Stimulated activated CD4-positive, alpha-beta T cell treated with anti-CD3 and anti-CD28 coated beads, TNF-alpha, amount 100 ng/mL, for 48 hours (primary cell): ENCODE measurements around the gene MPP1.

Source experiments
- DNase-seq, 3 donors: peaks; one replicate each; pipeline ENCODE4 v3.0.0-alpha.2; 2020; ENCODE audit warnings: low read depth in 3 of 3

Gene MPP1

GRCh38 chrX:154812341-154813101 is 7.2 kb upstream of the MPP1 start:
- DNase-seq = no peak

- DNase-seq = no peak
Measured at GRCh38 chrX:154809939-154810665, 4.8 kb upstream of the MPP1 start.

GRCh38 chrX:154806837-154807501 is 1.7 kb upstream of the MPP1 start:
- DNase-seq = no peak

- no peak for DNase-seq
Measured at GRCh38 chrX:154805696-154806091, 409 bp upstream of the MPP1 start.

- no peak for DNase-seq
Measured at GRCh38 chrX:154804261-154804956, 876 bp downstream of the MPP1 start.

GRCh38 chrX:154802947-154803346 is 2.3 kb downstream of the MPP1 start:
- no peak for DNase-seq

- no peak for DNase-seq
Measured at GRCh38 chrX:154800478-154801210, 4.6 kb downstream of the MPP1 start.

- DNase-seq = no peak
Measured at GRCh38 chrX:154799556-154800348, 5.5 kb downstream of the MPP1 start.

- DNase-seq = no peak
Measured at GRCh38 chrX:154797006-154797405, 8.3 kb downstream of the MPP1 start.

- no peak for DNase-seq
Measured at GRCh38 chrX:154795016-154795415, 10.3 kb downstream of the MPP1 start.

GRCh38 chrX:154793084-154793795 is 12.0 kb downstream of the MPP1 start:
- DNase-seq = no peak

GRCh38 chrX:154791939-154792338 is 13.3 kb downstream of the MPP1 start:
- no peak for DNase-seq

- no peak for DNase-seq
Measured at GRCh38 chrX:154791467-154791866, 13.8 kb downstream of the MPP1 start.

GRCh38 chrX:154785716-154786115 is 19.6 kb downstream of the MPP1 start:
- DNase-seq = no peak

GRCh38 chrX:154784149-154784995 is 20.9 kb downstream of the MPP1 start:
- DNase-seq = no peak

- no peak for DNase-seq
Measured at GRCh38 chrX:154780968-154781367, 24.3 kb downstream of the MPP1 start.

GRCh38 chrX:154779261-154779660 is 26.0 kb downstream of the MPP1 start:
- DNase-seq = no peak

GRCh38 chrX:154776753-154777152 is 28.5 kb downstream of the MPP1 start:
- DNase-seq = no peak
